AG09319 (cell line): ENCODE results near the gene NQO2.

Experiments used
- DNase-seq: peaks from one replicate; pipeline ENCODE4 v3.0.0-alpha.2; 2010; ENCODE audit warnings: low read depth; ENCODE audit errors: extremely low read depth
- CTCF ChIP-seq: IDR thresholded peaks from 2 replicates; pipeline ENCODE4 v1.5.1; 2011; ENCODE audit warnings: low read depth, mild to moderate bottlenecking, inconsistent platforms, low read length, moderate library complexity

Gene NQO2

GRCh38 chr6:2984738-2985406, 14.8 kb upstream of the NQO2 start:
- no peak for TF ChIP-seq CTCF
- no peak for DNase-seq

GRCh38 chr6:2986722-2987221, 12.9 kb upstream of the NQO2 start:
- TF ChIP-seq CTCF: no peak
- DNase-seq: no peak

GRCh38 chr6:2988094-2988425, 11.6 kb upstream of the NQO2 start:
- no peak for DNase-seq
- no peak for TF ChIP-seq CTCF

- peak; percentile 82 for DNase-seq
- peak; percentile 63 for TF ChIP-seq CTCF
Observed at GRCh38 chr6:2988426-2989331, 11.0 kb upstream of the NQO2 start.

- DNase-seq: peak; percentile 98
- no peak for TF ChIP-seq CTCF
Observed at GRCh38 chr6:2989332-2990247, 10.1 kb upstream of the NQO2 start.

- no peak for DNase-seq
- TF ChIP-seq CTCF: no peak
Observed at GRCh38 chr6:2990248-2990931, 9.3 kb upstream of the NQO2 start.
